ENCODE results near the gene TRPV4. TPM values are rescaled to one million over a fixed set of nuclear protein-coding genes. Genes with fewer than 3 reads are reported as not detected.

TRPV4 gene
- total and polyA plus RNA-seq, 9 of the 15 experiments (the other 6 are each of a cell fraction or from before 2014, with no cell fraction given): 0.13 TPM; not detected in 8

GRCh38 chr12:109879351-109880042 lies 46.3 kb upstream of the TRPV4 start:
- intact Hi-C loops (cut with micrococcal nuclease): loop anchor here (1.0 to 5.0 kb wide), 2 partner anchors 26 to 72 kb away; no protein-coding TSS in a partner anchor
- peaks cover 5 to 18% of the 10 kb centered on the region in 2 experiments; a peak in 4 of 5 replicates for H3K4me1 ChIP-seq (replicated peaks in 1 of 2; ENCODE audit: control insufficient read depth in 2 of 2, insufficient read depth in 2 of 2, low read length in 2 of 2)
- H3K27ac ChIP-seq (ENCODE audit: extremely low read depth, low read depth, low read length): no peak overlapping the region
- ATAC-seq: no peak
- H3K9me1 ChIP-seq (ENCODE audit: control insufficient read depth, insufficient read depth, low read length): no peaks in the 10 kb centered on the region
- peaks cover 31 to 39% of the 10 kb centered on the region in 2 experiments for H3K27me3 ChIP-seq (ENCODE audit: control insufficient read depth in 2 of 2, insufficient read depth in 2 of 2, low read length in 2 of 2)
- BruUV-seq (replicated peaks): no TSS peak
- peak overlapping the region; percentile 64 for H3K4me3 ChIP-seq
- H3K79me2 ChIP-seq (ENCODE audit: control insufficient read depth, insufficient read depth, low read length): no peaks in the 10 kb centered on the region
- peak overlapping the region; percentile 64 to 92 for H3K9ac ChIP-seq (ENCODE audit: insufficient read depth in 1 of 2, low read depth in 2 of 2, low read length in 2 of 2)
- DNase-seq (ENCODE audit: extremely low read depth in 1 of 4, low spot score in 3 of 4): peak in 1 of 4 experiments; percentile 24
- peak overlapping the region; percentile 98 for H3K4me2 ChIP-seq (ENCODE audit: insufficient read depth, low read length)
- ChIA-PET POLR2A (no interaction called here), CTCF (ENCODE audit: low intra/inter-chr PET ratio) (interaction anchor here (0.5 to 2.5 kb wide), 6 partner anchors 26 to 1036 kb away, joined by 3 to 16 read pairs (median 4); no protein-coding TSS in a partner anchor)
- H3K36me3 ChIP-seq (ENCODE audit: control insufficient read depth, insufficient read depth, low read length): no peaks in the 10 kb centered on the region
- TF ChIP-seq TCFL5 (CRISPR knock-in tag; conservative IDR thresholded peaks at IDR 0.05): no peak
- 0 out of 2 replicates have a peak, but pooled peaks have one; percentile 26 for TF ChIP-seq HDGF (IDR thresholded peaks at IDR 0.05)
- TF ChIP-seq DDX20 (tag; IDR thresholded peaks at IDR 0.05; ENCODE audit: low read depth): no peak
- peak overlapping the region; percentile 86 for H2AFZ ChIP-seq (ENCODE audit: low read depth, low read length)
- H3K9me3 ChIP-seq (replicated peaks; ENCODE audit: control insufficient read depth, insufficient read depth, low read depth, low read length): no peaks in the 10 kb centered on the region
- in situ Hi-C loops (cut with MboI): no loop called here
- 10% methylated on average over 8 of the region's 13 CpGs for WGBS (ENCODE audit: insufficient coverage, low coverage, missing lambda C conversion rate)
- FAIRE-seq: no peak
- no peaks in the 10 kb centered on the region; the same call in 1 of the 2 replicates for H4K20me1 ChIP-seq (replicated peaks; ENCODE audit: control insufficient read depth, insufficient read depth, low read length)

DNA sequence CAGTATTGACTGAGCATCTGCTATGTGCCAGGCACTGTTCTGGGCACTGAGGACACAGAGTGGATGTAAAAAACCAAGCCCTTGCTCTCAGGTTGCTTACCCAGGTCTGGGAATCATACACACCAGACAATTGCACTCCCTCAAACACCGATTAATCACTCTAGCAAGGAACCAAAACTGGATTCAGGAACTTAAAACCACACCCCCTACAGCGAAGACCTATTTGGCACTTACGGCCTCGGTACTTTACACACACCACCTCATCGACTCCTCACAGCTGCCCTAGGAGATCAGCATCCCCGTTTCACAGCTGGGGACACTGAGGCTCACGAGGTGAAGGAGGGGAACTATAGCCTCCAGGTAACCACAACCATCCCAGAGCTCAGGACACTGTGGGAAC lies 45.6 kb upstream of the TRPV4 start:
- TF ChIP-seq ZBED1 (IDR thresholded peaks at IDR 0.05): no peak
- TF ChIP-seq ZNF316 (IDR thresholded peaks at IDR 0.05): 0 out of 2 replicates have a peak, but pooled peaks have one; percentile 30
- Histone ChIP-seq H4K20me1 (replicated peaks; ENCODE audit: control insufficient read depth, insufficient read depth, low read length) (no peaks in the 10 kb centered on the region; the same call in 1 of the 2 replicates), H3K36me3 (ENCODE audit: control insufficient read depth, insufficient read depth, low read length) (no peaks in the 10 kb centered on the region), H2AFZ (ENCODE audit: low read depth, low read length) (no peak overlapping the region), H3K79me2 (ENCODE audit: control insufficient read depth, insufficient read depth, low read length) (no peaks in the 10 kb centered on the region), H3K4me2 (ENCODE audit: insufficient read depth, low read length) (no peak overlapping the region), H3K9ac (ENCODE audit: insufficient read depth in 1 of 2, low read depth in 2 of 2, low read length in 2 of 2) (no peak overlapping the region), H3K27ac (ENCODE audit: extremely low read depth, low read depth, low read length) (no peak overlapping the region), H3K27me3 (ENCODE audit: control insufficient read depth in 2 of 2, insufficient read depth in 2 of 2, low read length in 2 of 2) (peaks cover 30 to 41% of the 10 kb centered on the region in 2 experiments), H3K4me1 (replicated peaks in 1 of 2; ENCODE audit: control insufficient read depth in 2 of 2, insufficient read depth in 2 of 2, low read length in 2 of 2) (peaks cover 5 to 18% of the 10 kb centered on the region in 2 experiments; a peak in 4 of 5 replicates), H3K4me3 (no peak overlapping the region), H3K9me1 (ENCODE audit: control insufficient read depth, insufficient read depth, low read length) (no peaks in the 10 kb centered on the region), H3K9me3 (replicated peaks; ENCODE audit: control insufficient read depth, insufficient read depth, low read depth, low read length) (no peaks in the 10 kb centered on the region)
- no peak for DNase-seq (ENCODE audit: extremely low read depth in 1 of 4, low spot score in 3 of 4)
- intact Hi-C loops (cut with micrococcal nuclease) (loop anchor here (5.0 kb wide), 1 partner anchor 71 kb away; no protein-coding TSS in a partner anchor), in situ Hi-C loops (cut with MboI) (no loop called here)
- ChIA-PET POLR2A (no interaction called here), CTCF (ENCODE audit: low intra/inter-chr PET ratio) (interaction anchor here (2.2 kb wide), 1 partner anchor 74 kb away, joined by 16 read pairs; no protein-coding TSS in a partner anchor)
- BruUV-seq (replicated peaks): no TSS peak
- no peak for ATAC-seq
- 7% methylated on average over 7 of the region's 7 CpGs for WGBS (ENCODE audit: insufficient coverage, low coverage, missing lambda C conversion rate)
- no peak for FAIRE-seq
